Prostate gland (tissue), 2 donors: Measurements from ENCODE around the gene NDUFA3.

Experiments
- CTCF ChIP-seq, 4 experiments: fragments of 200-600 bp in 2 of 4; fragments of 450-650 bp in 2 of 4; sonication (generic) in 2 of 4; IDR thresholded peaks; 1 replicate in 3 of 4; 2 replicates in 1 of 4; pipeline ENCODE4 v1.5.1; 2016 to 2019; ENCODE audit warnings: antibody characterized with exemption in 4 of 4, mild to moderate bottlenecking in 2 of 4, moderate library complexity in 2 of 4
- POLR2A ChIP-seq: fragments of 450-650 bp; IDR thresholded peaks from one replicate; pipeline ENCODE4 v1.6.1; 2016; ENCODE audit warnings: antibody characterized with exemption, mild to moderate bottlenecking
- POLR2AphosphoS5 ChIP-seq: sonication (generic); formaldehyde crosslinking; IDR thresholded peaks from one replicate; pipeline ENCODE4 v1.6.1; 2017; ENCODE audit warnings: antibody characterized with exemption

DNA sequence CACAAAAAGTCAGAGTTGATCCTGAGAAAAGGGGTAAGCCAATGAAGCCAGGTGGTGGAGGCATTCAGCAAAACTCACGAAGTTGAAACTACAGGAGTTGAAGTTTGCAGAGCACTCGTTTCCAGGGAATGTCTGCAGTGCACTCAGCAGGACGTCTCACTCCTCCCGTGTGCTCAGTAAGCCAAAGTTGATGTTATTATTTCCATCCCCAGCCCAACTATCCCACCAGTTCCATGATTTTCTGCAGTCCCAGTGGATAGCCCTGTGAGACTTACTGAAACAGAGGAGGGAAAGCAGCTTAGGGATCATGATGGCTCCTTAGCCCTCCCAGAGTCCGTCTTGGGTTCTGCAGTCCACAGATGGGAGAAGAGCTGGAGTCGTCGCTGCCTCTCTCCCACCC lies 21.6 kb upstream of the NDUFA3 start, which contains the start of gene TARM1:
- no peak for TF ChIP-seq POLR2A
- no peak for TF ChIP-seq CTCF (IDR thresholded peaks at IDR 0.05)
- TF ChIP-seq POLR2AphosphoS5: no peak
